Adrenal gland (tissue), 5 donors: ENCODE results near the gene EPB41L4B.

Experiments
- CTCF ChIP-seq, 6 experiments: fragments of 450-650 bp in 4 of 6; fragments of 200-600 bp in 2 of 6; sonication (generic) in 1 of 6; IDR thresholded peaks; 1 replicate in 5 of 6; 2 replicates in 1 of 6; pipeline versions ENCODE4 v1.5.1 to v1.8.0; 2016 to 2021; ENCODE audit warnings: antibody characterized with exemption in 6 of 6, mild to moderate bottlenecking in 2 of 6, moderate library complexity in 1 of 6
- POLR2A ChIP-seq, 2 donors: fragments of 450-650 bp; IDR thresholded peaks; one replicate each; pipeline ENCODE4 v1.6.1; 2017; ENCODE audit warnings: antibody characterized with exemption in 2 of 2, mild to moderate bottlenecking in 2 of 2, moderate library complexity in 1 of 2
- donor health status: DM: no; HTN: no; CAD: no.

GRCh38 chr9:109312783-109313182 is 8.1 kb downstream of the EPB41L4B start:
- TF ChIP-seq CTCF (IDR thresholded peaks at IDR 0.05) (no peak), POLR2A (IDR thresholded peaks at IDR 0.05) (no peak)
